SU-DHL-6 (cell line): ENCODE data around the gene EIF1AD.

Experiments used
- H2AFZ ChIP-seq: fragments of 200-600 bp; sonication (generic); 2 replicates; pipeline ENCODE4 v1.6.1; 2014; ENCODE audit warnings: low read depth, mild to moderate bottlenecking, moderate library complexity, mixed read lengths, antibody characterized with exemption, low read length; ENCODE audit not compliant: severe bottlenecking
- H3F3A ChIP-seq: fragments of 200-600 bp; shearing (Covaris generic); 2 replicates; pipeline ENCODE4 v1.6.0; 2016; ENCODE audit warnings: antibody characterized with exemption, mild to moderate bottlenecking; ENCODE audit not compliant: insufficient read depth
- H3K27ac ChIP-seq: fragments of 200-600 bp; sonication (generic); 2 replicates; pipeline ENCODE4 v1.5.1; 2016; ENCODE audit warnings: low read depth, mild to moderate bottlenecking, low read length, moderate library complexity, mixed read lengths
- H3K27me3 ChIP-seq: fragments of 200-600 bp; sonication (generic), shearing (Covaris generic); 2 replicates; pipeline ENCODE4 v1.6.0; 2014; ENCODE audit warnings: mild to moderate bottlenecking, low read length
- H3K36me3 ChIP-seq: fragments of 200-600 bp; sonication (generic); 2 replicates; pipeline ENCODE4 v1.6.1; 2014; ENCODE audit warnings: mild to moderate bottlenecking, low read length, mixed read lengths
- H3K4me2 ChIP-seq: fragments of 300-600, 200-600 bp; shearing (Covaris generic), sonication (generic); 2 replicates; pipeline ENCODE4 v1.6.0; 2014; ENCODE audit warnings: low read length, low read depth, mild to moderate bottlenecking; ENCODE audit not compliant: poor library complexity, severe bottlenecking
- H3K4me3 ChIP-seq: fragments of 200-600 bp; sonication (generic); 2 replicates; pipeline ENCODE4 v1.5.1; 2014; ENCODE audit warnings: antibody characterized with exemption, low read length, mild to moderate bottlenecking, mixed read lengths; ENCODE audit not compliant: insufficient read depth, poor library complexity, severe bottlenecking
- H3K79me2 ChIP-seq: fragments of 200-600 bp; sonication (generic); 2 replicates; pipeline ENCODE4 v1.6.1; 2014; ENCODE audit warnings: mild to moderate bottlenecking, low read length, moderate library complexity; ENCODE audit not compliant: insufficient read depth
- H3K9ac ChIP-seq: fragments of 200-600 bp; sonication (generic); 2 replicates; pipeline ENCODE4 v1.7.0; 2014; ENCODE audit warnings: mild to moderate bottlenecking, low read length
- H3K9me2 ChIP-seq: fragments of 200-600 bp; sonication (generic); replicated peaks from 2 replicates; pipeline ENCODE4 v1.6.1; 2014; ENCODE audit warnings: low read length; ENCODE audit not compliant: insufficient read depth
- H3K9me3 ChIP-seq: fragments of 200-600 bp; sonication (generic); 2 replicates; pipeline ENCODE4 v1.6.1; 2014; ENCODE audit warnings: low read length, mixed read lengths; ENCODE audit not compliant: insufficient read depth
- H4K20me1 ChIP-seq: fragments of 200-600 bp; sonication (generic); 2 replicates; pipeline ENCODE4 v1.6.1; 2014; ENCODE audit warnings: low read depth, mild to moderate bottlenecking, antibody characterized with exemption, low read length, moderate library complexity, mixed read lengths
- CTCF ChIP-seq: fragments of 200-600 bp; sonication (generic); IDR thresholded peaks from one replicate; pipeline ENCODE4 v1.5.1; 2017; ENCODE audit warnings: antibody characterized with exemption, mild to moderate bottlenecking, low read length, moderate library complexity; ENCODE audit not compliant: insufficient read depth, poor library complexity, severe bottlenecking
- EZH2phosphoT487 ChIP-seq: fragments of 200-600 bp; sonication (generic), shearing (Covaris generic); conservative IDR thresholded peaks from 2 replicates; pipeline ENCODE4 v1.6.1; 2018; ENCODE audit warnings: mild to moderate bottlenecking, antibody characterized with exemption, low read length, moderate library complexity, mixed read lengths

The EIF1AD gene

GRCh38 chr11:66048547-66049323, 46.8 kb upstream of the EIF1AD start, which contains the start of gene GAL3ST3:
GAL3ST3 (minus strand) TSS chr11:66049161; CDS start chr11:66045415, 3,746 bp downstream.
- no peak within 1 kb of the TSS for H3K27ac ChIP-seq

GRCh38 chr11:66047541-66048365, 45.8 kb upstream of the EIF1AD start:
- H3K27me3 ChIP-seq, result no peaks in the 10 kb centered on the region

More at GRCh38 chr11:66048547-66049323, 46.8 kb upstream of the EIF1AD start, which contains the start of gene GAL3ST3:
- Histone ChIP-seq H3K27me3 (no peaks in the 10 kb centered on the region), H3F3A (no peaks in the 10 kb centered on the region), H3K9me3 (no peaks in the 10 kb centered on the region), H4K20me1 (no peaks in the 10 kb centered on the region), H3K36me3 (no peaks in the 10 kb centered on the region), H2AFZ (no peak within 1 kb of the TSS), H3K9me2 (no peaks in the 10 kb centered on the region), H3K4me3 (no peak within 1 kb of the TSS), H3K9ac (no peak within 1 kb of the TSS), H3K79me2 (peaks cover 15% of the 10 kb centered on the region), H3K4me2 (no peak within 1 kb of the TSS)
- no peak for TF ChIP-seq CTCF
- no peak for TF ChIP-seq EZH2phosphoT487

GRCh38 chr11:66046901-66047300, 44.9 kb upstream of the EIF1AD start:
- Histone ChIP-seq H3K79me2 (no peaks in the 10 kb centered on the region), H2AFZ (no peak overlapping the region), H3K4me3 (no peak overlapping the region), H3F3A (no peaks in the 10 kb centered on the region), H3K4me2 (no peak overlapping the region), H3K9me2 (no peaks in the 10 kb centered on the region), H3K9me3 (no peaks in the 10 kb centered on the region), H3K27ac (no peak overlapping the region), H4K20me1 (no peaks in the 10 kb centered on the region), H3K27me3 (no peaks in the 10 kb centered on the region), H3K9ac (no peak overlapping the region), H3K36me3 (no peaks in the 10 kb centered on the region)
- TF ChIP-seq CTCF (no peak), EZH2phosphoT487 (no peak)

More at GRCh38 chr11:66047541-66048365, 45.8 kb upstream of the EIF1AD start:
- Histone ChIP-seq H3K9me2 (no peaks in the 10 kb centered on the region), H2AFZ (no peak overlapping the region), H3K36me3 (no peaks in the 10 kb centered on the region), H3K4me3 (no peak overlapping the region), H3K79me2 (peaks cover 6% of the 10 kb centered on the region), H3K27ac (no peak overlapping the region), H3K9me3 (no peaks in the 10 kb centered on the region), H3F3A (no peaks in the 10 kb centered on the region), H3K9ac (no peak overlapping the region), H4K20me1 (no peaks in the 10 kb centered on the region), H3K4me2 (no peak overlapping the region)
- no peak for TF ChIP-seq EZH2phosphoT487
- no peak for TF ChIP-seq CTCF
